Renal pelvis (tissue), 4 donors: ENCODE results near the gene KRT4. TPM values are rescaled to one million over a fixed set of nuclear protein-coding genes. Genes with fewer than 3 reads are reported as not detected.
"Not testable (repeated sequence)": the region's sequence is repeated elsewhere in the genome, so short reads cannot be mapped to it uniquely, and the experiment has no call there.

Experiments
- DNase-seq: peaks from one replicate; pipeline ENCODE4 v3.0.0-alpha.2; 2013
- polyA plus RNA-seq, 3 donors: library from polyadenylated mRNA; unstranded; fragments of 120-200 nt; gene quantifications; one replicate each; pipeline ENCODE4 v1.2.1, GENCODE V29; 2013; ENCODE audit not compliant: insufficient read length in 3 of 3

The KRT4 gene
- polyA plus RNA-seq, 3 donors: 0.40 to 0.65 (median 0.51) TPM

- DNase-seq: no peak
Observed at GRCh38 chr12:52776435-52776834, 37.5 kb downstream of the KRT4 start.

GRCh38 chr12:52774629-52775250 is 39.2 kb downstream of the KRT4 start:
- DNase-seq: no peak

GRCh38 chr12:52772772-52773171 is 41.1 kb downstream of the KRT4 start:
- no peak for DNase-seq

- DNase-seq: no peak
Observed at GRCh38 chr12:52772188-52772587, 41.7 kb downstream of the KRT4 start.

- DNase-seq: no peak
Observed at GRCh38 chr12:52771505-52771904, 42.4 kb downstream of the KRT4 start.

GRCh38 chr12:52771088-52771487 is 42.8 kb downstream of the KRT4 start:
- no peak for DNase-seq

- DNase-seq: no peak
Observed at GRCh38 chr12:52769946-52770345, 44.0 kb downstream of the KRT4 start.

- no peak for DNase-seq
Observed at GRCh38 chr12:52769354-52769753, 44.6 kb downstream of the KRT4 start.

- no peak for DNase-seq
Observed at GRCh38 chr12:52768479-52769200, 45.3 kb downstream of the KRT4 start.

GRCh38 chr12:52767427-52767826 is 46.5 kb downstream of the KRT4 start:
- no peak for DNase-seq

- DNase-seq: no peak
Observed at GRCh38 chr12:52767020-52767379, 46.9 kb downstream of the KRT4 start.

GRCh38 chr12:52766351-52767019 is 47.4 kb downstream of the KRT4 start:
- DNase-seq: no peak

- DNase-seq: no peak
Observed at GRCh38 chr12:52765702-52766101, 48.2 kb downstream of the KRT4 start.

- no peak for DNase-seq
Observed at GRCh38 chr12:52763991-52764390, 49.9 kb downstream of the KRT4 start.

- DNase-seq: no peak
Observed at GRCh38 chr12:52763036-52763659, 50.8 kb downstream of the KRT4 start.

GRCh38 chr12:52761802-52762201 is 52.1 kb downstream of the KRT4 start:
- no peak for DNase-seq

- DNase-seq: not testable (repeated sequence)
Observed at GRCh38 chr12:52761218-52761617, 52.7 kb downstream of the KRT4 start.

- no peak for DNase-seq
Observed at GRCh38 chr12:52760623-52761022, 53.3 kb downstream of the KRT4 start.

GRCh38 chr12:52759695-52760094 is 54.2 kb downstream of the KRT4 start:
- no peak for DNase-seq

- no peak for DNase-seq
Observed at GRCh38 chr12:52759218-52759617, 54.7 kb downstream of the KRT4 start.

GRCh38 chr12:52757449-52758176 is 56.3 kb downstream of the KRT4 start:
- DNase-seq: no peak
